COLO668 (cell line): ENCODE results near the gene LRRC32.
"Not testable (repeated sequence)": the region's sequence is repeated elsewhere in the genome, so short reads cannot be mapped to it uniquely, and the experiment has no call there.

Source experiments
- DNase-seq: peaks from one replicate; lab custom pipeline; 2025; ENCODE audit not compliant: unreplicated experiment; lab: John Stamatoyannopoulos, UW

LRRC32 gene

GRCh38 chr11:76617553-76618265 lies 52.8 kb downstream of the LRRC32 start:
- no peak for DNase-seq

- DNase-seq, result no peak
Observed at GRCh38 chr11:76616676-76617552, 53.6 kb downstream of the LRRC32 start.

- DNase-seq, result no peak
Observed at GRCh38 chr11:76615950-76616349, 54.6 kb downstream of the LRRC32 start.

- no peak for DNase-seq
Observed at GRCh38 chr11:76614471-76615179, 55.9 kb downstream of the LRRC32 start.

GRCh38 chr11:76613901-76614300 lies 56.6 kb downstream of the LRRC32 start:
- DNase-seq, result no peak

- no peak for DNase-seq
Observed at GRCh38 chr11:76612226-76612625, 58.3 kb downstream of the LRRC32 start.

- no peak for DNase-seq
Observed at GRCh38 chr11:76610871-76611475, 59.6 kb downstream of the LRRC32 start.

GRCh38 chr11:76610371-76610770 lies 60.2 kb downstream of the LRRC32 start:
- DNase-seq, result no peak

- no peak for DNase-seq
Observed at GRCh38 chr11:76609736-76610370, 60.7 kb downstream of the LRRC32 start.

GRCh38 chr11:76608879-76609460 lies 61.6 kb downstream of the LRRC32 start:
- DNase-seq, result not testable (repeated sequence)

GRCh38 chr11:76608228-76608627 lies 62.3 kb downstream of the LRRC32 start:
- not testable (repeated sequence) for DNase-seq
